Midbrain (tissue), 1 donor: ENCODE data around the gene HCLS1.
"Not testable (repeated sequence)": the region's sequence is repeated elsewhere in the genome, so short reads cannot be mapped to it uniquely, and the experiment has no call there.

Experiments used
- DNase-seq: peaks from one replicate; lab custom pipeline; 2025; lab: John Stamatoyannopoulos, UW

HCLS1 gene

DNA sequence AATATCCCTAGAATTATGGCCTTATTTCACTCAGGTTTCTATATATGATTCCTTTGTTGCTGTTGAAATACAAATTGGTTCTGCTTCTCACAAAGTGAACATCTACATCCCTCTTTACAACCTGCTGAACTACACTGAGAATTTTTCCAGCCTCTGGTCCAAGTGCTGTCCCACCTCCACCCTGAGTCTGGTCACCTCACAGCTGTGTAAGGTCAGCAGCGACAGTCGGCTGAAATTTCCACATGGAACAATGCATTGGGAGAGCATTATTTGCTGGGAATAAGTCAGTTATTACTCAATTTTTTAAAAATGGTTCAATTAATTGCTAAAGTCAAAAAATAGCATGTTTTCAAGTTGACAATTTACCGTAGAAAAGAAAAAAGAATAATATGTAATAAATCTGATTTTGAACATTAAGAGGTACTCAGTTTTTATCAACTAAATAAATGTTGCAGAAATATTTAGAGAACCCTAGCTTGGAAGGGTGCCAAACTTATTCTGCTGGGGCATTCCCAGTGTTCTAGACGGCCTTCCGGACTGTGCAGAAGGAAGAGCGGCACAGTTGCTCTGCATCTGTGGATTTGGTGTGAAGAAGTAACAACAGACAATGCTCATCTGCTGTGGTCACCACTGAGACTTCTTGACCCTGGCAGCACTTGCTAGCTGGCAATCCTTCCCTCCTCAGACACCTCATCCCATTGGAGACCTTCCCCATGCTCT lies 1.8 kb downstream of the HCLS1 start:
- DNase-seq: no peak

GRCh38 chr3:121654493-121655385 lies 6.0 kb downstream of the HCLS1 start:
- no peak for DNase-seq

DNA sequence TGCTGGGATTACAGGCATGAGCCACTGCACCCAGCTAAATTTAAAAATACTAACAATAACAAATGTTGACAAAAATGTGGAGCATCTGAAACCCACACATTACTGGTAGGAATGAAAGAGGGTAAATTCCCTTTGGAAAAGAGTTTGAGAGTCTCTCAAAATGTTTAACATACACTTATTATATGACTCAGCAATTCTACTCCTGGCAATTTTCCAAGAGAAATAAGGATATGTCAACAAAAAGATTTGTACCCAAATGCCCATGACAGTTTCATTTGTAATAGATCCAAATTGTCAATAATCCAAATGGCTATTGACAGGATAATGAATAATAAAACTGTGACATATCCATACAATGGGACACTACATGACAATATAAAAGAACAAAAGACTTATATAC lies 9.0 kb downstream of the HCLS1 start:
- no peak for DNase-seq

DNA sequence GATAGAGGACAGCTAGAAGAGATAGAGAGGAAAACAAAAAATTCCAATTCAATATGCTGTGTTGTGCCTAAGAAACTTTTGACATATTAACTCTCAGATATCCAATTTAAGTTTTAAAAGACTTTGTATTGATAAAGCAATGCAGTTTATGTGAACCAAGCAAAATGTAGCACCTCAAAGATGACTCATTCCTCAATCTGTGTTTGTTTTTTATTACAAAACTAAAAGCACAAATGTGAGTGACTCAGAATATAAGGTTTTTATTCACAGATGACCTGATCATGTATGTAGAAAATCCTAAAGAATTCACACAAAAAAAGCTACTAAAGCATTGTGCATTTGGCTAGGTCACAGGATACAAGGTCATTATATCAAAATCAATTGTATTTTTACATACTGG lies 11.1 kb downstream of the HCLS1 start:
- DNase-seq: no peak

GRCh38 chr3:121648219-121648958 lies 12.3 kb downstream of the HCLS1 start:
- DNase-seq: peak; percentile 68

GRCh38 chr3:121645054-121645453 lies 15.6 kb downstream of the HCLS1 start:
- DNase-seq: no peak

DNA sequence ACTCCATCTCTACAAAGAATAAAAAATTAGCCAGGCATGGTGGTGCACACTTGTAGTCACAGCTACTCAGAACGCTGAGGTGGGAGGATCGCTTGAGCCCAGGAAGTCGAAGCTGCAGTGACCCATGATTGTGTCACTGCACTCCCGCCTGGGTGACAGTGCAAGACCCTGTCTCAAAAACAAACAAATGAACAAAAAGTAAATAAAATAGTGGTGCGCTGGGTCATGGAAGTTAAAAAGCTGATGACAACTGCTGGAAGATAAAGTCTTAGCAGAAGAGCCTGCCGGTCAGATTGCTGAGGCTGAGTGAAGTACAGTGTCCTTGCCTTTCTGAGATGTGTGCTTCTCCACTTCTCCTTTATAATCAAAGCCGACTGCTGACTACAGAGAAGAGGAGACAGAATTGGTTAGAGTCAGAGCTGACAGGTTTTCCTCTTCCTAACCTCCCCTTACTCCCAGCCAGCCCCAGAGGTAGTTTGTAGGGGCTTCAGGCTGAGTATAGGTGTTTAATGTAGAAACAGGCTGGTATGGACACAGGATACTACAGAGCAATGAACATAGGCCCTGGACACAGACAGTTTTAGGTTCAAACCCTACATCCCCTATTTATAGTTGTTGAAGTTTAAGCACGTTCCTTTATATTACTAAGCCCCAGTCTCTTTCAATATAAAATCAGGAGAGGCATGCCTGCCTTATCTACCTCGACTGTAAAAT lies 17.9 kb downstream of the HCLS1 start:
- DNase-seq: no peak

GRCh38 chr3:121641127-121641526 lies 19.6 kb downstream of the HCLS1 start:
- DNase-seq: no peak

DNA sequence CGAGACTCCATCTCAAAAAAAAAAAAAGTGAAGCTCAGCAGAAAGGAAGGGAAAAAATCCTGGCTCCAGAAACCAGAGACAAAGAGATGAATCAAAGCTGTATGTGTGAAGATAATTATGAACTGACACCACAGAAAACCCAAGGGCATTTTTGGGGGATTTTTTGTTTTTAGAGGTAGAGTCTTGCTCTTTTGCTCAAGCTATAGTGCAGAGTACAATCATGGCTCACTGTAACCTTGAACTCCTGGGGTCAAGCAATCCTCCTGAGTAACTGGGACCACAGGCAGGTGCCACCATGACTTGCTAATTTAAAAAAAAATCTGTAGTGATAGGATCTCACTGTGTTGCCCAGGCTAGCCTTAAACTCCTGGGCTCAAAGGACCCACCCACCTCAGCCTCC lies 22.8 kb downstream of the HCLS1 start:
- DNase-seq: no peak

DNA sequence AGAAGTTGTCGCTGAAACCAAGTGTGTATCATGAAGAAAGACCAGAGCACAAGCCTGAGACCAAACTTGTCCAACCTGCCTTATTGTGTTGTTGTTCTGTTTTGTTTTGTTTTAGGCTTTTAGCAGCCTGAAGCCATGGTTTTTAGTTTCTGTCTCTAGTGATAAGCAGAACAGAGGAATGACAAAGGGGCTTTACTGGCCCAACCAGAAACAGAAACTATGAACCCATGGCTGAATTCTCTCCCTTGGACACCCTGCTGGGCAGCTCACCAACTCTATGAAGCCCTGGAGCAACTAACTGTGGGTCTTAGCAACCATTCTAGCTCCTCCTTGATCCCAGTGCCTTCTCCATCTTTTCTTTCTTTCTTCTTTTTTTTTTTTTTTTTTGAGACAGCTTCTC lies 30.3 kb downstream of the HCLS1 start:
- DNase-seq: no peak

DNA sequence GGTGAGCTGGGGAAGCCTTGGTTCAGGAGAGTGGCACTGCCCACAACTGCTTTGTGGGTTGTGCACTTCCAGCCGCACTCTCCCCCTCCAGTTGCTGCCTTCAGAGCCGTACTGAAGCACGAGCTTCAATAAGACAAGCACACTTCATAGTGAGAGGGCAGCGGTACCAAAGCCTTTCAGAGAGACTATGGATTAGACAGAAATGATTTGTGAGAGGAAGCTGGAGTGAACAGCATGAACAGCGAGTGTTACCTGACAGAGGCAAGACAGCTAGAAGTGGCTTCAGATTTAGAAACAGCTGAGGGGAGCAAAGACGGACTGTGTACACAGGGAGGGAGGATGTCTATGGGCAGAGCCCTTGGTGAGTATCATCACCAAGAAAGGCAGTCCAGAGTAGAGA lies 31.1 kb downstream of the HCLS1 start:
- DNase-seq: no peak

- DNase-seq: no peak
Observed at GRCh38 chr3:121627622-121628021, 33.1 kb downstream of the HCLS1 start.

GRCh38 chr3:121627211-121627610 lies 33.5 kb downstream of the HCLS1 start:
- DNase-seq: no peak

DNA sequence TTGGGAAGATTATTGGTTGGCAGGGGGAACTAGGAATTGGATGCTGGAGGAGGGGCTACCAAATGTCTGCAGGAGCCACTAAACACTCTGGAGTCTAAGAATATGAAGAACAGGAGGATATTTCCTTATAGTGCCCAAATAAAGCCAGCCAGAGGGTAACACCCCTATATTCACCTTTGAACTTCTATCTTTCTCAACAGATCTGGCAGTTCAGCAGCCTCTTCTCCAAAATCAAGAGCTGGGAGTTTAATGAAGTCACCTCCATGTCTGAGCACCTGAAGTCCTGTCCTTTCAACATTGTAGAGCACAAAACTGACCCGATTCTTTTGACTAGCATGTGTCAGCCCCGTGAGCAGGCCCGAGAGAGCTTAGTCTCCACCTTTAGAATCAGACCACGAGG lies 34.2 kb downstream of the HCLS1 start:
- DNase-seq: no peak

DNA sequence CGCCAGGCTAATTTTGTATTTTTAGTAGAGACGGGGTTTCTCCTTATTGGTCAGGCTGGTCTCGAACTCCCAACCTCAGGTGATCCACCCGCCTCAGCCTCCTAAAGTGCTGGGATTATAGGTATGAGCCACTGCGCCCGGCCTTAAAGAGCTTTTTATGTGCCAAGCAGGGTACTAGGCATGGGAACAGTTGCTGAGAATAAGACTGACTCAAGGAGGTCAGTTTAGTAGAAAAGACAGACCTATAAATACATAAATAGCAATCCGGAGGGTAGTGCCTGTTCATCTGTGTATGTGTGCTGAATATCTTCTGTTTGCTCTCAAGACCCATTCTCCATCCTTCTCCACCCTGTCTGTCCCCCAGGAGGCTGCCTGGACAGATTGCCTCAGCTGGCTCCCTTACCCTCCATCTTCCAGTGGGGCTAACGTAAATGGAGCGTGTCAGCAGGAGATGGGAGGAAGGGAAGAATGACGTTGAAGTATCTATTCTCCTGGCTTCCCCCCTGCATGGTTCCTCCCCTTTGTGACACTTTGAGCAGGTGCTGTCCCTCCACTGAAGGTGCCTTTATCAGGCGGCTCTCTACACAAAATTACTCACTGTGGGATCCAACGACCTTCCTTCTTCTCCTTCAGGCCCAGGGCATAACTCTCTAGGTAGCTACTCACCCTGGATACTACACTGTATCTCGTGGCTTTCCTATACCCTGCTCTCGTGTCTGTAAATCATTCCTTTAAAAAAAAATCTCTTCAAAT lies 36.4 kb downstream of the HCLS1 start:
- DNase-seq: no peak

GRCh38 chr3:121621491-121621890 lies 39.2 kb downstream of the HCLS1 start:
- no peak for DNase-seq

- DNase-seq: no peak
Observed at GRCh38 chr3:121619691-121620090, 41.0 kb downstream of the HCLS1 start.

DNA sequence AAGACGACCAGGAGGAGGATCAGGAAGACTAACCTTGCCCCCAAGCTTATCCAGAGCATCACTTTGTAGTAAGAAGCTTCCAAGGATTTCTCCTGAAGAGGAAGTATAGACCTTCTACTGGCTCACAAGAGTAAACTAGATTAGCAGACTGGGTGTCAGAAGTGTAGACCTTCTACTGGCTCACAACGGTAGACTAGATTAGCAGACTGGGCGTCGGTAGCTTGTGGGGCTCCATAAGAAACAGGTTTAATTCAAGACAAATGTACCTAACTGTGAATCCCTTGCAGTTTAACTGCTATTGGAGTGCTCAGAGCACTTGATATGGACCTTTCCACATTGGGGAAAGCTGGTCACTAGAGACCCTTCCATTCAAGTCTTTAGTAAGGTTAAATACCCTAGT lies 54.6 kb downstream of the HCLS1 start:
- no peak for DNase-seq

DNA sequence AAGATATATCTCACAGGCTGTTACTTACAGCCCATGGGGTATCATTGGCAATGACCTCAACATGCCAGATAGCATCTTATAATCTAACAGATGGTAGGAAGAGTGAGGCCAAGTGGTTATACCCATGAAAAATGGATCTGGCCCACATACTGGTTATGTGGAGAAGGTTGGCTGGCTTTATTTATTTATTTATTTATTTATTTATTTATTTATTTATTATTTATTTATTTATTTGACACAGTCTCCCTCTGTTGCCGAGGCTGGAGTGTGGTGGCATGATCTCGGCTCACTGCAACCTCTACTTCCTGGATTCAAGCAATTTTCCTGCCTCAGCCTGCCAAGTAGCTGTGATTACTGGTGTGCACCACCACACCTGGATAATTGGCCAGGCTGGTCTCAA lies 55.9 kb downstream of the HCLS1 start:
- DNase-seq: no peak

GRCh38 chr3:121601212-121601812 lies 59.4 kb downstream of the HCLS1 start:
- DNase-seq: no peak

DNA sequence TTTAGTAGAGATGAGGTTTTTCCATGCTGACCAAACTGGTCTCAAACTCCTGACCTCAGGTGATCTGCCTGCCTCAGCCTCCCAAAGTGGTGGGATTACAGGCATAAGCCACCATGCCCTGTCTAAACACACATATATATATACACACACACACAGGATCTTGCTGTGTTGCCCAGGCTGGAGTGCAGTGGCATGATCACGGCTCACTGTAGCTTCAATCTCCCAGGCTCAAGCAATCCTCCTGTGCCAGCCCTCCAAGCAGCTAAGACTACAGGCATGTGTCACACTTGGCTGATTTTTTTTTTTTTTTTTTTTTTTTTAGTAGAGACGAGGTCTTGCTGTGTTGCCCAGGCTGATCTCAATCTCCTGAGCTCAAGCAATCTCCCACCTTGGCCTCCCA lies 60.8 kb downstream of the HCLS1 start:
- DNase-seq: not testable (repeated sequence)
